NB4 (cell line): ENCODE measurements around the gene LMTK3.
"Not testable (repeated sequence)": the region's sequence is repeated elsewhere in the genome, so short reads cannot be mapped to it uniquely, and the experiment has no call there.

ENCODE experiments used
- DNase-seq: peaks from one replicate; pipeline ENCODE4 v3.0.0; 2010; ENCODE audit warnings: low read depth
- H3K4me3 ChIP-seq: one replicate; pipeline ENCODE4 v1.5.1; 2011; ENCODE audit warnings: mild to moderate bottlenecking, low read depth, low read length, moderate library complexity
- CTCF ChIP-seq: IDR thresholded peaks from one replicate; pipeline ENCODE4 v1.5.1; 2012; ENCODE audit warnings: low read depth, low read length
- MAX ChIP-seq: IDR thresholded peaks from 2 replicates; pipeline ENCODE4 v1.6.1; 2011; ENCODE audit warnings: low read depth, low read length
- MYC ChIP-seq: IDR thresholded peaks from 2 replicates; pipeline ENCODE4 v1.6.1; 2011; ENCODE audit warnings: low read depth, low read length
- POLR2A ChIP-seq: IDR thresholded peaks from 2 replicates; pipeline ENCODE4 v1.6.1; 2011; ENCODE audit warnings: mild to moderate bottlenecking; ENCODE audit not compliant: insufficient read length; ENCODE audit errors: extremely low read depth

Gene LMTK3

DNA sequence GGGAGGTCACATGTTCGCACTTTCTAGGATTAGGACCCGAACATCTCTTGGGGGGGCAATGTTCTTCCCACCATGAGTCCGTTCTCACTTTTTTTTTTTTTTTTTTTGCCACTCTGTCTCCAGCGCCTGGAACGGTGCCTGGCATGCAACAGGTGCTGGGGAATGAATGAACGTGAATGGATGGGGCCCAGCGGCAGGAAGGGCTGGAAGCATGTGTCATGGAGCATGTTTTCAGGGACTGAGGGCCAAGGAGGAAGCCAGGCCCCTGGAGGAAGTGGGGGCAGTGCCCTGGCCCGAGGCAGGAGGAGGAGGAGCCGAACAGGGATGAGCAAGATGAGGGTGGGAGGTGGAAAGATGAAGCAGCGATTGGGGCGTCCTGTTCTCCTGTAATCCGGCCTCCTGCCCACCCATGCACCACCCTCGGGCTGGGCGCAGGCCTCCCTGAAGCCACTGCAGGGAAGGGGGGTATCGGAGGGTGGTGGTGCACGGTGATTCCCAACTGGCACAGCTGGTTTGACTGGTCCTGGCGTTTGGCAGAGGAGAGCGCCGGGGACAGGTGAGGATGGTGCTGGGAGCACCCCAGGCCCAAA is 31.6 kb upstream of the LMTK3 start:
- TF ChIP-seq POLR2A (no peak), MAX (peak; percentile 74), CTCF (no peak), MYC (peak; percentile 83)
- H3K4me3 ChIP-seq = no peak overlapping the region
- DNase-seq = peak; percentile 82

DNA sequence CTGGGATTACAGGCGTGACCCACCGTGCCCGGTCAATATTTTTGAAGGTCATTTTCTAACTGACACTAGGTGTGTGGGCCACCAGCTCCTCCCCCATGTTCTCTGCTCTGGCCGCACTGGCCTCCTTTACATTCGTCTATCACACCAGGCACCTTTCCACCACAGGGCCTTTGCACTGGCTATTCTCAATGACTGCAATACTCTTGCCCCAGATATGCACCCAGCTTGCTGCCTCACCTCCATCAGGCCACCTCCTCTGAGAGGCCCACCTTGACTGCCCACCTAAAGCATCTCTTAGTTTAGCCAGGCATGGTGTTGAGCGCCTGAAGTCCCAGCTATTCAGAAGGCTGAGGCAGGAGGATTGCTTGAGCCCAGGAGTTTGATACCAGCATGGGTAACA is 30.2 kb upstream of the LMTK3 start:
- no peak for DNase-seq
- no peak overlapping the region for H3K4me3 ChIP-seq
- TF ChIP-seq MAX = no peak
- TF ChIP-seq POLR2A = no peak
- TF ChIP-seq MYC = no peak
- TF ChIP-seq CTCF = no peak

- H3K4me3 ChIP-seq = no peak overlapping the region
- no peak for DNase-seq
- TF ChIP-seq POLR2A = no peak
- no peak for TF ChIP-seq CTCF
- TF ChIP-seq MAX = no peak
- TF ChIP-seq MYC = no peak
Observed at GRCh38 chr19:48540110-48540509, 28.5 kb upstream of the LMTK3 start.

DNA sequence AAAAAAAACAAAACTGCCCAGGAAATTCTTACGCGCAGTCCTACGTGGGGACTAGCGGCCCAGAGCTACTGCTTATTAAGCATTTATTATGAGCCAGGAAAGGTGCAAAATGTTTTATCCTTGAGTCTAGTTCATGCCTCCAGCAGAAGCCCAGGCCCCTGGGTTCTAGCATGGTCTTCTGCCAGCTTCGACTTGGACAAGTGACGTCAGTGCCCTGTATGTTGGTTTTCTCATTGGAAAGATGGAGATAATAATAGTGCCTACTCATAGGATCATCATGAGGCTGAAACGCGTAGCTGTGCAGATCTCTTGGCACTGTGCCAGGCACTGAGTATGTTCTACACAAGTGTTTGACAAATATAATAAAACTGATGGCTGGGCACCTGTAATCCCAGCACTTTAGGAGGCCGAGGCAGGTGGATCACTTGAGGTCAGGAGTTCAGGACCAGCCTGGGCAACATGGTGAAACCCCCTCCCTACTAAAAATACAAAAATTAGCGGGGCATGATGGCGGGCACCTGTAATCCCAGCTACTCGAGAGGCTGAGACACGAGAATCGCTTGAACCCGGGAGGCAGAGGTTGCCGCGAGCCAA is 28.0 kb upstream of the LMTK3 start:
- DNase-seq = peak; percentile 49
- H3K4me3 ChIP-seq = no peak overlapping the region
- peak; percentile 1 for TF ChIP-seq CTCF
- TF ChIP-seq POLR2A = no peak

DNA sequence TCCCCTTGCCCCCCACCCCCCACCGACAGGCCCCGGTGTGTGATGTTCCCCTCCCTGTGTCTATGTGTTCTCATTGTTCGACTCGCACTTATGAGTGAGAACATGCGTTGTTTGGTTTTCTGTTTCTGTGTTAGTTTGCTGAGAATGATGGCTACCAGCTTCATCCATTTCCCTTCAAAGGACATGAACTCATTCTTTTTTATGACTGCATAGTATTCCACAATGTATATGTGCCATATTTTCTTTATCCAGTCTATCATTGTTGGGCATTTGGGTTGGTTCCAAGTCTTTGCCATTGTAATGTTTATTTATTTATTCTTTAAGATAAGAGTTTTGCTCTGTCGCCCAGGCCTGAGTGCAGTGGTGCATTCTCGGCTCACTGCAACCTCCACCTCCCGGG is 26.4 kb upstream of the LMTK3 start:
- H3K4me3 ChIP-seq, DNase-seq: not testable (repeated sequence)

DNA sequence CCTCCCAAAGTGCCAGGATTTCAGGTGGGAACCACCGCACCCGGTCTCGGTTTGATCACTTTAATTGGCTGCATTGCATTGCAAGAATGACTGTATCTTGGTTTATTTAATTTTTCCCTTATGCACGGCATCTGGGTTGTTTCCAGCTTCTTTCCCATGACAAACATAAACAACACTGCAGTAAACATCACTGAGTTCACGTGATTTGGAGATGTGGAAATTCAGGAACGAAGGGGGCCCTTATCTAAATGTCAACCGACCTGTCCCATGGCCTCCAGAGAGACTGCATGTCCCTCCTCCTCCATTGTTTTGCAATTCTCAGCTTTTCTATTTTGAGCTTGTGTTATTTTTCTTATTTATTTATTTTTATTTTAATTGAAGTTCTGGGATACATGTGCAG is 25.9 kb upstream of the LMTK3 start:
- no peak overlapping the region for H3K4me3 ChIP-seq
- no peak for DNase-seq
- TF ChIP-seq MAX (no peak), POLR2A (no peak), MYC (no peak), CTCF (no peak)
